HG03520 (cell line): ENCODE data around the gene FOXO3B.
A peak's percentile ranks its signal among the peaks of the same experiment; 100 is the strongest.
"Not testable (repeated sequence)": the region's sequence is repeated elsewhere in the genome, so short reads cannot be mapped to it uniquely, and the experiment has no call there.

Experiments used
- ATAC-seq: cut with Tn5 transposase; IDR thresholded peaks from one replicate; pipeline ENCODE4 v1.9.1; 2021; ENCODE audit warnings: mild to moderate bottlenecking, moderate library complexity; ENCODE audit not compliant: unreplicated experiment

Gene FOXO3B

DNA sequence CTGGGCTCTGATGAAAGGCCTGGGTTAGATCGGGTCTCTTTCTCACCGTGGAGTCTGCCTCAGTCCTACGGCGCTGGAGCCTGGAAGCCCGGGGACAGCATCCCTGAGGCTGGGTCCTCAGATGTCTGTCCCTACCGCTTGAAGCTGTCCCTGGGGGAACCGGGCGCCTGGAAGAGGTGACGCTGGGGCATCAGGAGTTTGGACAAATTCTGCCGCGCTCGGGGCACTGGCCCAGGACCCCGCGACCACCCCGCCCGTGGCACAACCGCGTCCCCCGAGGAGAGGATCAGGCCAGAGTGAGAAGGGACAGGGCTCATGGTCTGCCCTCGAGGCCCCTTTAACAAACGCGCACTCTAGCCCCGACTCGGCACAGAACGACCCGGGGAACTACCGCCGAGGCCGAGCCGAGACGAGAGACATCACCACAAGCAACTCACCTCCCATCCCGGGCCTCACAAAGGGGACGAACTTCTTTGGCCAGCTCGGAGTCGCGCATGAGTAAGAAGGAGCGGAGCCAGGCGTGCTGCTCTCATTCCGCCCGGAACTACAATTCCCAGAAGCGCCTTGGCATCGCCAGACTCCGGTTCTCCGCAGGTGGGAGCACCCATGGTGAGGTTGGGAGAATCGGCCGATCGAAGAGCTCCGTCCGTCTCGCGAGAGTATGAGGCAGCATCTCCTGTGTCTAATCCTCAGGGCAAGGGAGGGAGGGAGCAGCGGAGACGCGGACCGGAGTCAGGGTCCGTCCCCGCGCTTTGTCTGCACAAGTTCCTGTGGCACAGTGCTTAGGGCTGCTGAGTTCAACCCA lies at the start of gene FOXO3B:
Gene FOXO3B (minus strand): TSS at position 548 of the 805 bp plus-strand sequence. CDS start 663 bp downstream, outside the sequence.
- peak; percentile 92 for ATAC-seq

- ATAC-seq: not testable (repeated sequence)
Measured at GRCh38 chr17:18723509-18723908, 41.4 kb upstream of the FOXO3B start.

DNA sequence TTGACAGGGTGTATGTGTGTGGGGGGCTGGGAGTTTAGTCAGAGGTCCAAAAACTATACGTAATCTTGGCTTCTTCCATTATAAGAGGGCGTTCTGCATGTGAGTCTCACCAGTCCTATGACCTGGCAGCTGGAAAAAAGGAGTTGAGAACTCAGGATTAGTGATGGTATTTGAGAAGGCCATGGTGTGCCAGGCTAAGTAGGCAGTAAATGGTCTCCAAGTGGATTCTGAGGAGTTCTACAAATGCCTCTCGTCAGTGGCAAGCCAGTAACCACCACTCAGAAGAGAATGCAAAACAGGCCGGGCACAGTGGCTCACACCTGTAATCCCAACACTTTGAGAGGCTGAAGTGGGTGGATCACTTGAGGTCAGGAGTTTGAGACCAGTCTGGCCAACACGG lies 40.5 kb upstream of the FOXO3B start:
- ATAC-seq: not testable (repeated sequence)

GRCh38 chr17:18721775-18722547 lies 39.8 kb upstream of the FOXO3B start:
- ATAC-seq: not testable (repeated sequence)

GRCh38 chr17:18719428-18720110 lies 37.5 kb upstream of the FOXO3B start:
- not testable (repeated sequence) for ATAC-seq

DNA sequence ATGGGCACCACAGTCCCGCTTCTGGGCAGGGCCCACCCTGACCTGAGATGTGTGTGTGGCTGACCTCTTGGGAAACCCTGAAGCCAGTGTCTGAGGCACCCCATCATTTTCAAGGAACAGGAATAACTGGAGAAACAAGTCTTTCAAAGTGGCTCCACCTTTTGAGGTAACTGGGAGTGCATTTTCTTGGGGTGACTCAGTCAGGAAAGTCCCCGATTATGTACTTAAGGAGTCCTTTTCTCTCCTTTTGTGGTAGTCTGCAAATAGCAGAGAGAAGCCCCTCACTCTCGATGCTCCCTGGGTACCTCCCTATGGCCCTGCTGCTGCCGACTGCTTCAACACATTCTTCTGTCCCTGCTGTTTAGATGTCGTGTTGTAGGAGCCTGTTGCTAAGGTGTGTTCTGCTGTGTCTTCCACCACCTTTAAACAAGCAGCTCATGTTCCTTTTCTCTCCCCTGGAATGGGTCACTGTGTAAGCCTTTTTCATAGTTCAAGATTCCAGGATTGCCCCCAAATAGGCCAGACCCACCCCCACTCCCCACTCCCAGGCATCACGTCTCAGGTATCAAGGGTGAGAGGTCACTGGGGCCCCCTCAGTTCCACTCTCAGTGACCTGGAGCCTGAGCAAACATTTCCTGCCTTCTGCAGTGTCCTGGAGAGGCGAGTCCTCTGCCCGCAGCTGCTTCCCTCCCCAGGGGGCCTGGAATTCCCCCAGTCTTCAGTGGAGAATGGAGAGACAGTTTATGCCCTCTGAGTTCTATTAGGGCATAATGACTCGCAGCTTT lies 36.7 kb upstream of the FOXO3B start:
- ATAC-seq: not testable (repeated sequence)

DNA sequence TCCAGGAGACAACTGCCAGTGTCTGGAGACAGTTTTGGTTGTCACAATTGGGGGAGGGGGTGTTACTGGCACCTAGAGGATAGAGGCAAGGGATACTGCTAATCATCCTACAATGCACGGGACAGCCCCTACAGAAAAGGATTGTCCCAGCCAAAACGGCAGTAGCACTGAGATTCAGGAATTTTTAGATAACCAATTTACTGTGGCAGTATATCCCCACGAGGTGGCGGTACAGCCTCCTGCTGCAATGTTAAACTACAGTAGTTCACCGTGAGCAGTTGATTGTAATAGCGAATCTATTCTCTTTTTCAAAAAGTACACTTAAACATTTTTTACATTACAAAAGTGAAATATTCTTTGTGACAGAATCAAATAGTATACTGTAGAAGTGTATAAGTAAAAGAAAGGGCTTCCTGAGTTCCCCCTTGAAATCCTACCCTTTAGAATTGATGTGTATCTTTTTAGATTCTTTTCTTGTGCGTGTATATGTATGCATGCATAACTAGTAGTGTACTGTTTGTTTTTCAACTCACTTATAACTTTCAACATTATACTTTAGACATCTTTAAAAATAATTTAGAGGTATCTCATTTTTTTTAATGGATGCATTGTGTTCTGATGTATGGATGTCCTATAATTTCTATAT lies 30.4 kb upstream of the FOXO3B start:
- ATAC-seq: not testable (repeated sequence)

GRCh38 chr17:18708215-18708614 lies 26.1 kb upstream of the FOXO3B start:
- not testable (repeated sequence) for ATAC-seq

DNA sequence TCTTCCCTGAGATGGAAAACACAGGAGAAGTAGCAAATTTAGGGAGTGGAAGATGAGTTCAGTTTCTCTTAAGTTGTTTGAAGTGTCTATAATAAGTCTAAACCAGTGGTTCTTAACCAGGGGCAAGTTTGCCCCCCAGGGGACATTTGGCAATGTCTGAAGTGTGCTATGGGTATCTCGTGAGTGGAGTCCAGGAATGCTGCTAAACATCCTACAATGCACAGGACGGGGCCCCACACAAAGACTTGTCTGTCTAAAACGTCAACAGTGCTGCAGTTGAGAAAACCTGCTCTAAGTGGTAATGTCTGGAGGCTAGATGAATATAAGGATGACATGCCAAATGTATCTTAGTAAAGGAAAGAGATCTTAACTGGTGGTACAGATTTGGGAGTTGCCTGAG lies 23.8 kb upstream of the FOXO3B start:
- ATAC-seq: not testable (repeated sequence)

DNA sequence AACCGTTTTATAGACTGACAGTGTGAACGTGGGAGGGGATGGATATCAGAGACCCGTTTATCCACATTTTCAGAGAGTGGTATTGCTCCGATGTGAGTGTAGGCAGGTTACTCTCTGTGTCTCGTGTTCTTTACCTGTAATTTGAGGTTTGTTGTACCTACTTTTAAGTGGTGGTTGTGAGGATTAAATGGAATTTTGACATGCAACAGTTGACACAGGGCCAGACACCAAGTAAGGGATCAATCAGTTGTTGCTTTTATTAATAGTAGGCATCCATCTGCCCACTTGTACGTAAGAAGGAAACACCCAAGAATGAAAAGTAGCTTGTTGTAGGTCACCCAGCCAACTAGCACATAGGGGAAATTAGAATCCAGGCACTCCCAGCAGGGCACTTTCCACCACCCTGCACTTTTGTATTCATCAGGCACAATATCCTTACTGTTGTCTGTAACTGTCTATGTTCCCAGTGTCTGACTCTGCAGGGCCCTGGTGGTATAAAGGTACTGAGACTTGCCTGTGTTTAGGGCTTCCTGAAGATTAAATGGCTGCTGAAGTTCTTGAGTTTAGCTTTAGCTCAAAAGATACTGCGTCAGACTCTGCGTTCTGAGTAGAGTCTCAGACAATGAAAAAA lies 16.5 kb upstream of the FOXO3B start:
- not testable (repeated sequence) for ATAC-seq

DNA sequence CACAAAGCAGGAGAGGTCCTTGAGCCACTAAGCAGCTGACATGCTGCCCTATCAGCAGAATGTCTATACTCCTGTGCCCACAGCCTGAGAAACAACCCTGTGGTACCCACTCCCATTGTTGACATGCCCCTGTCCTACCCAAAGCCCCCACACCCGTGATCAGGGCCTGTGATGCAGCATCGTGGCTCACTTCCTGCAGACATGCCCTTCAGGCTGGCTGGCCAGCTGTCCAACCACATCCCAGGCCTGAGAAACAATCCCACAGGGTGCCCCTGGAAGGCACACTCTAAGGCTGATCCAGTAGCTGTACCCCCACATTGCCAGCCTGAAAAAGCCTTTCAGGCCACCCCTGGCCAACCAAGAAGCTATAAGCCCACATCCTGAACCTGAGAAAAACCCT lies 13.0 kb upstream of the FOXO3B start:
- ATAC-seq: not testable (repeated sequence)

- not testable (repeated sequence) for ATAC-seq
Measured at GRCh38 chr17:18682668-18683067, 554 bp upstream of the FOXO3B start.

GRCh38 chr17:18677381-18677780 lies 4.7 kb downstream of the FOXO3B start:
- ATAC-seq: not testable (repeated sequence)

- not testable (repeated sequence) for ATAC-seq
Measured at GRCh38 chr17:18676928-18677327, 5.2 kb downstream of the FOXO3B start.

- ATAC-seq: not testable (repeated sequence)
Measured at GRCh38 chr17:18672395-18673227, 9.5 kb downstream of the FOXO3B start.

GRCh38 chr17:18668625-18669024 lies 13.5 kb downstream of the FOXO3B start:
- ATAC-seq: not testable (repeated sequence)

DNA sequence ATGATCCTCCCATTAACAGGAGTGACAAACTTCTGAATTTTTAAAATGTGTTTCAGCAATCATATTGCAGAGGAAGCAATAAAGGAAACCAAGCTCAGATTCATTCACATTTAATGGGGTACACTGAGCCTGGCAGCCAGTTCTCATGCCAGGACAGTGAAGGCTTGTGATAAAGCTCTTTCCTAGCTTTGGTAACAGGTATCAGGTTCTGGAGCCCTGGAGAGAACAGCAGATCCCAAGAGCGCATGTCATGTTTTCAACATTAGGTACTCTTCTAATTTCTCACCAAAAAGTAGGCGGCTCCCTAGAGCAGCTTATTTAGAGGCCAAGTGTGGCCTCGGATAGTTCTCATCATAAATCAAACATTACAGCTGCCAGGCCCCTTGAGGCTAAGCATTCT lies 14.6 kb downstream of the FOXO3B start:
- not testable (repeated sequence) for ATAC-seq

GRCh38 chr17:18666326-18666725 lies 15.8 kb downstream of the FOXO3B start:
- ATAC-seq: not testable (repeated sequence)
